ENCODE data around the gene SSC5D. TPM values are rescaled to one million over a fixed set of nuclear protein-coding genes. Genes with fewer than 3 reads are reported as not detected.

SSC5D gene
- total RNA-seq: 10 to 100 TPM in 1 of 4 donors, 1 to 10 TPM in 3; 2.8 to 10.3 (median 5.0) TPM

GRCh38 chr19:55487924-55488687 lies at the start of gene SSC5D:
Gene SSC5D, plus strand, starts transcription at chr19:55488436. Its CDS starts 154 bp downstream, at chr19:55488590.
- Histone ChIP-seq H3K27me3 (no peaks in the 10 kb centered on the region), H3K4me3 (peak within 1 kb of the TSS in 1 of 4 donors; percentile 13), H3K27ac (peak within 1 kb of the TSS; percentile 48 to 87 (median 80)), H3K4me1 (peaks cover 0 to 42% (median 12%) of the 10 kb centered on the region in 4 donors), H3K9me3 (no peaks in the 10 kb centered on the region), H3K36me3 (peaks cover 0 to 11% (median 0%) of the 10 kb centered on the region in 3 donors)
- no peak for TF ChIP-seq CTCF (IDR thresholded peaks at IDR 0.05)
- no peak for TF ChIP-seq POLR2A (IDR thresholded peaks at IDR 0.05)
- DNase-seq: no peak

- H3K4me3 ChIP-seq: no peak overlapping the region
- peaks cover 0 to 24% (median 9%) of the 10 kb centered on the region in 4 donors for H3K4me1 ChIP-seq
- DNase-seq: no peak
- H3K36me3 ChIP-seq: no peaks in the 10 kb centered on the region
- H3K9me3 ChIP-seq: no peaks in the 10 kb centered on the region
- TF ChIP-seq POLR2A (IDR thresholded peaks at IDR 0.05) (no peak), CTCF (IDR thresholded peaks at IDR 0.05) (no peak)
- H3K27ac ChIP-seq: no peak overlapping the region
- H3K27me3 ChIP-seq: peaks cover 0 to 48% of the 10 kb centered on the region in 2 donors
Observed at GRCh38 chr19:55439052-55439451, 49.2 kb upstream of the SSC5D start.

GRCh38 chr19:55440411-55441105 lies 47.7 kb upstream of the SSC5D start:
- Histone ChIP-seq H3K27me3 (peaks cover 0 to 57% of the 10 kb centered on the region in 2 donors), H3K4me1 (peaks cover 0 to 24% (median 9%) of the 10 kb centered on the region in 4 donors), H3K36me3 (no peaks in the 10 kb centered on the region), H3K27ac (no peak overlapping the region), H3K9me3 (no peaks in the 10 kb centered on the region), H3K4me3 (no peak overlapping the region)
- TF ChIP-seq POLR2A (IDR thresholded peaks at IDR 0.05): no peak
- no peak for TF ChIP-seq CTCF (IDR thresholded peaks at IDR 0.05)
- no peak for DNase-seq

- H3K9me3 ChIP-seq: no peaks in the 10 kb centered on the region
Observed at GRCh38 chr19:55441319-55441691, 46.9 kb upstream of the SSC5D start.

More at GRCh38 chr19:55441319-55441691, 46.9 kb upstream of the SSC5D start:
- H3K27ac ChIP-seq: no peak overlapping the region
- no peak for TF ChIP-seq POLR2A (IDR thresholded peaks at IDR 0.05)
- TF ChIP-seq CTCF (IDR thresholded peaks at IDR 0.05): no peak
- H3K36me3 ChIP-seq: no peaks in the 10 kb centered on the region
- H3K4me3 ChIP-seq: no peak overlapping the region
- peaks cover 0 to 57% of the 10 kb centered on the region in 2 donors for H3K27me3 ChIP-seq
- DNase-seq: no peak
- H3K4me1 ChIP-seq: peaks cover 0 to 24% (median 9%) of the 10 kb centered on the region in 4 donors

Data from Peyer's patch (tissue), 4 donors.